ENCODE results near the gene C10orf105. TPM values are rescaled to one million over a fixed set of nuclear protein-coding genes. Genes with fewer than 3 reads are reported as not detected.

C10orf105 gene
- total RNA-seq, 1 donor: under 0.01 TPM

DNA sequence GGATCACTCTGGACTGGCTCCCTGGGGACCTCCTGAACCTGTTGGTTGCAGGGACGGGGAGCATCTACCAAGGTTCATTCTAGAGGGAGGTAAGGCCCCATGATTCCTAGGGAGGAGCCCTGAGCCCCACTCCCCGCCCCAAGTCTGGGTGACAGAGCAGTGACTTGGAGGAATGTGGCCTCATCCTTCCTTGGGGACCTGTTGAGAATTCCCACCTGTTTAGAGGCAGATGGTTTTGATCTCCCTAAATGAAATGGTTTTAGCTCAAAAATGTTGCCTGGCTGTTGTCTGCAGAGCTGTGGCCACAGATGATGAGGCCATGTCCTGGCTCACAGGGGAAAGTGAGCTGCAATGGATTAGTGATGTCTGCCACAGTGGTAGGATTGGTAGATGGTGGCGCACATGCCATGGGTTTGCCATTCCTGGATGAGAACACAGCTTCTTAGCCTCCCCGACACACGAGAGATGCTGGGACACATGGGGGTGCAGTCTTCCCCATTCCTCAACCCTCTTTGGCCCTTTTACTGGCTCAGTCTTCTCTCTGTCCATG, 12.3 kb downstream of the C10orf105 start:
- TF ChIP-seq, protein P1, sequence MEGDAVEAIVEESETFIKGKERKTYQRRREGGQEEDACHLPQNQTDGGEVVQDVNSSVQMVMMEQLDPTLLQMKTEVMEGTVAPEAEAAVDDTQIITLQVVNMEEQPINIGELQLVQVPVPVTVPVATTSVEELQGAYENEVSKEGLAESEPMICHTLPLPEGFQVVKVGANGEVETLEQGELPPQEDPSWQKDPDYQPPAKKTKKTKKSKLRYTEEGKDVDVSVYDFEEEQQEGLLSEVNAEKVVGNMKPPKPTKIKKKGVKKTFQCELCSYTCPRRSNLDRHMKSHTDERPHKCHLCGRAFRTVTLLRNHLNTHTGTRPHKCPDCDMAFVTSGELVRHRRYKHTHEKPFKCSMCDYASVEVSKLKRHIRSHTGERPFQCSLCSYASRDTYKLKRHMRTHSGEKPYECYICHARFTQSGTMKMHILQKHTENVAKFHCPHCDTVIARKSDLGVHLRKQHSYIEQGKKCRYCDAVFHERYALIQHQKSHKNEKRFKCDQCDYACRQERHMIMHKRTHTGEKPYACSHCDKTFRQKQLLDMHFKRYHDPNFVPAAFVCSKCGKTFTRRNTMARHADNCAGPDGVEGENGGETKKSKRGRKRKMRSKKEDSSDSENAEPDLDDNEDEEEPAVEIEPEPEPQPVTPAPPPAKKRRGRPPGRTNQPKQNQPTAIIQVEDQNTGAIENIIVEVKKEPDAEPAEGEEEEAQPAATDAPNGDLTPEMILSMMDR (IDR thresholded peaks at IDR 0.05; ENCODE audit: extremely low read depth, low read depth, low read length): no peak
- no peak overlapping the region for H3K4me3 ChIP-seq (ENCODE audit: insufficient read depth, low read length)
- no peaks in the 10 kb centered on the region for H3K79me2 ChIP-seq (ENCODE audit: insufficient read depth, low read length)
- no peaks in the 10 kb centered on the region for H3K4me1 ChIP-seq (ENCODE audit: insufficient read depth, low read length)
- peaks cover 5% of the 10 kb centered on the region for H3K27me3 ChIP-seq (ENCODE audit: insufficient read depth, low read length)
- no peaks in the 10 kb centered on the region for H4K20me1 ChIP-seq (ENCODE audit: insufficient read depth, low read length)
- H3K4me2 ChIP-seq (ENCODE audit: insufficient read depth, low read length): no peak overlapping the region
- no peak overlapping the region for H3K27ac ChIP-seq (ENCODE audit: low read depth, low read length)
- no peak for DNase-seq (ENCODE audit: insufficient read length, low spot score, missing footprints)
- no peak overlapping the region for H2AFZ ChIP-seq (ENCODE audit: low read length)
- H3K9me3 ChIP-seq (ENCODE audit: low read depth, low read length): no peaks in the 10 kb centered on the region
- no peaks in the 10 kb centered on the region for H3K36me3 ChIP-seq (ENCODE audit: insufficient read depth, low read length)

DNA sequence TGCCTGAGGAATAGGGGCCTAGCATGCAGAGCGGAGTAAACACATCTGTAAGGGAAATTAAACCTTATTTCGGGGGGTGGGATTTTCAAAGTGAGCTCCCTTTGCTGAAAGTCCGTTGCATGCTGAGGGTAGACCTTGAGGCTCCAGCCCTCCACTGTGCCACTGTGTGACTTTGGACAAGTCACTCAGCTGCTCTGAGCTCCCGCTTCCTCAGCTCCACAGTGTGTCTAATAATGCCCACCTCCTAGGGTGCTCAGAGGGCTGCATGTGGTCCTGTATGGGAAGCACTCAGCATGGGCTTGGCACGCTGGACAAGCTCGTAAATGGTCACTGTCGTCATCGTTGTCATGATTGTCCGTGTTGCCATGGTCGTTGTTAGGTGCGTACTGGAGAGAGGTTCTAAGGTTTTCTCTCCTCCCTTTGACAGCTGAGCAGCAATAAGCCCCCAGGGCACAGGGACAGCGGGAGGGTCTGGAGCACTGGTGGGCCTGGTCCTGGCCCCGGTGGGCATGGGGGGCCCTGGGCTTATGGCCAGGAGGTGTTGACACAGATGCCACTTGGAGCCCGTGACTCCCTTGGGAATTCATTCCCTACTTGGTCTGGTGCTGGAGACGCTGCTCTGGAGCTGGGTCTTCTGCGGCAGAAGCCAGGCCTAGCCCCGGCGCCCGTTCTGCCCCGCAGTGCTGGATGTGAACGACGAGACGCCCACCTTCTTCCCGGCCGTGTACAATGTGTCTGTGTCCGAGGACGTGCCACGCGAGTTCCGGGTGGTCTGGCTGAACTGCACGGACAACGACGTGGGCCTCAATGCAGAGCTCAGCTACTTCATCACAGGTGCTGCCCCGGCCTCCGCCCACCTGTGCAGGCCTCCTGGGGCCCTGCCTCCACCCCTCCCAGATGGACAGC, 13.1 kb downstream of the C10orf105 start:
- Histone ChIP-seq H3K27ac (ENCODE audit: low read depth, low read length) (no peak overlapping the region), H3K36me3 (ENCODE audit: insufficient read depth, low read length) (no peaks in the 10 kb centered on the region), H3K27me3 (ENCODE audit: insufficient read depth, low read length) (peaks cover 5% of the 10 kb centered on the region), H3K4me3 (ENCODE audit: insufficient read depth, low read length) (no peak overlapping the region), H4K20me1 (ENCODE audit: insufficient read depth, low read length) (no peaks in the 10 kb centered on the region), H3K79me2 (ENCODE audit: insufficient read depth, low read length) (no peaks in the 10 kb centered on the region), H3K4me1 (ENCODE audit: insufficient read depth, low read length) (no peaks in the 10 kb centered on the region), H3K4me2 (ENCODE audit: insufficient read depth, low read length) (no peak overlapping the region), H3K9me3 (ENCODE audit: low read depth, low read length) (no peaks in the 10 kb centered on the region), H2AFZ (ENCODE audit: low read length) (no peak overlapping the region)
- DNase-seq (ENCODE audit: insufficient read length, low spot score, missing footprints): no peak
- TF ChIP-seq, protein P1 (IDR thresholded peaks at IDR 0.05; ENCODE audit: extremely low read depth, low read depth, low read length): no peak

DNA sequence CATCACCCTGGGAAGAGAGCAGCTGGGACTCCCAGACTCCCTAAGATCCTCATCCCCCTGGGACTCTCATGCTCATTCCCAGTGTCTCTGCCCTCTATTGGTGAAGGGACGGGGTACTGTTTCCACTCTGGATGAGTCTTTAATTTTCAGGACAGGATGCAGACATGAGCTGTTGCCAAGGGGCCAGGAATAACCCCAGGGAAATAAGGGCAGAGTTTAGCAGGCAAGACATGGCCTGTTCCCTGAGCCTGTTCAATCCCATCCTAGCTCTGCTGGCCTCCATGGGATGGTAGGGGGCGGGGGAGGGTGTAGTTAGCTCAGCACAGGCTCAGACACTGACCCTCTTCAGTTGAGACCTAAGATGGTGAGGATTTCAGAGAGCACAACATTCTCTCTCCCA, 14.0 kb downstream of the C10orf105 start:
- Histone ChIP-seq H3K4me2 (ENCODE audit: insufficient read depth, low read length) (no peak overlapping the region), H3K36me3 (ENCODE audit: insufficient read depth, low read length) (no peaks in the 10 kb centered on the region), H3K27me3 (ENCODE audit: insufficient read depth, low read length) (peaks cover 5% of the 10 kb centered on the region), H2AFZ (ENCODE audit: low read length) (no peak overlapping the region), H3K4me1 (ENCODE audit: insufficient read depth, low read length) (no peaks in the 10 kb centered on the region), H3K79me2 (ENCODE audit: insufficient read depth, low read length) (no peaks in the 10 kb centered on the region), H3K9me3 (ENCODE audit: low read depth, low read length) (no peaks in the 10 kb centered on the region), H4K20me1 (ENCODE audit: insufficient read depth, low read length) (no peaks in the 10 kb centered on the region), H3K4me3 (ENCODE audit: insufficient read depth, low read length) (no peak overlapping the region), H3K27ac (ENCODE audit: low read depth, low read length) (no peak overlapping the region)
- DNase-seq (ENCODE audit: insufficient read length, low spot score, missing footprints): no peak
- TF ChIP-seq, protein P1 (IDR thresholded peaks at IDR 0.05; ENCODE audit: extremely low read depth, low read depth, low read length): no peak

DNA sequence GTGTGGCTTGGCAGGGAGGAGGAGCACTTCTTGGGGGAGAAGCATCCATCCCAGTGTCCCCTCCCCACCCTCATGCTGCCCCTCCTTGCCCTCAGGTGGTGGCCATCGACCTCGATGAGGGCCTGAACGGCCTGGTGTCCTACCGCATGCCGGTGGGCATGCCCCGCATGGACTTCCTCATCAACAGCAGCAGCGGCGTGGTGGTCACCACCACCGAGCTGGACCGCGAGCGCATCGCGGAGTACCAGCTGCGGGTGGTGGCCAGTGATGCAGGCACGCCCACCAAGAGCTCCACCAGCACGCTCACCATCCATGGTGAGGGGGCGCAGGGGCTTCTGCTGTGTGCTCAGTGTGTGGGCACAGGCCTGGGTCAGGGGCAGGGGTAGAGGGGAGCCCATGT, 14.8 kb downstream of the C10orf105 start:
- peaks cover 5% of the 10 kb centered on the region for H3K27me3 ChIP-seq (ENCODE audit: insufficient read depth, low read length)
- H3K4me1 ChIP-seq (ENCODE audit: insufficient read depth, low read length): no peaks in the 10 kb centered on the region
- DNase-seq (ENCODE audit: insufficient read length, low spot score, missing footprints): no peak
- no peaks in the 10 kb centered on the region for H3K79me2 ChIP-seq (ENCODE audit: insufficient read depth, low read length)
- H3K4me3 ChIP-seq (ENCODE audit: insufficient read depth, low read length): no peak overlapping the region
- no peaks in the 10 kb centered on the region for H4K20me1 ChIP-seq (ENCODE audit: insufficient read depth, low read length)
- no peak overlapping the region for H3K4me2 ChIP-seq (ENCODE audit: insufficient read depth, low read length)
- no peak overlapping the region for H3K27ac ChIP-seq (ENCODE audit: low read depth, low read length)
- H3K36me3 ChIP-seq (ENCODE audit: insufficient read depth, low read length): no peaks in the 10 kb centered on the region
- H2AFZ ChIP-seq (ENCODE audit: low read length): no peak overlapping the region
- TF ChIP-seq, protein P1 (IDR thresholded peaks at IDR 0.05; ENCODE audit: extremely low read depth, low read depth, low read length): no peak
- H3K9me3 ChIP-seq (ENCODE audit: low read depth, low read length): no peaks in the 10 kb centered on the region

Measured in osteoblast (primary cell).